Chondrocyte (in vitro differentiated cells): ENCODE measurements around the gene LYL1. TPM values are rescaled to one million over a fixed set of nuclear protein-coding genes. Genes with fewer than 3 reads are reported as not detected.

Experiments
- DNase-seq: peaks from one replicate; pipeline ENCODE4 v3.0.0; 2021; ENCODE audit warnings: mixed read lengths, low spot score
- H3K27ac Mint-ChIP-seq: one replicate; pipeline ENCODE4 v1.8.0; 2021; ENCODE audit warnings: mild to moderate bottlenecking, moderate library complexity, mixed read lengths; ENCODE audit not compliant: unreplicated experiment
- H3K27me3 Mint-ChIP-seq: 2 replicates; pipeline ENCODE4 v1.8.0; 2021; ENCODE audit warnings: low read depth, mixed read lengths
- H3K36me3 Mint-ChIP-seq: 2 replicates; pipeline ENCODE4 v1.8.0; 2021; ENCODE audit warnings: low read depth, mixed read lengths
- H3K4me1 Mint-ChIP-seq: 2 replicates; pipeline ENCODE4 v1.8.0; 2021; ENCODE audit warnings: low read depth, mild to moderate bottlenecking, mixed read lengths
- H3K4me3 Mint-ChIP-seq: one replicate; pipeline ENCODE4 v1.8.0; 2021; ENCODE audit warnings: mild to moderate bottlenecking, moderate library complexity, mixed read lengths; ENCODE audit not compliant: unreplicated experiment
- H3K9me3 Mint-ChIP-seq: 2 replicates; pipeline ENCODE4 v1.8.0; 2021; ENCODE audit warnings: low read depth, mixed read lengths
- CTCF ChIP-seq: fragments of 200-600 bp; sonication (generic); IDR thresholded peaks from 2 replicates; pipeline ENCODE4 v1.5.0; 2021; ENCODE audit warnings: antibody characterized with exemption, mild to moderate bottlenecking, moderate library complexity
- total RNA-seq: library from RNA; stranded (reverse); gene quantifications from 3 replicates; pipeline ENCODE4 v1.2.1, GENCODE V29; 2021

The LYL1 gene
- total RNA-seq, 1 donor from 2014 or later, result 0.47 TPM

GRCh38 chr19:13076320-13076719 is 26.3 kb downstream of the LYL1 start:
- Mint-ChIP-seq H3K27ac (no peak overlapping the region), H3K9me3 (no peaks in the 10 kb centered on the region), H3K27me3 (no peaks in the 10 kb centered on the region), H3K36me3 (peaks cover 21% of the 10 kb centered on the region), H3K4me1 (peaks cover 17% of the 10 kb centered on the region), H3K4me3 (no peak overlapping the region)
- no peak for TF ChIP-seq CTCF
- DNase-seq, result no peak

DNA sequence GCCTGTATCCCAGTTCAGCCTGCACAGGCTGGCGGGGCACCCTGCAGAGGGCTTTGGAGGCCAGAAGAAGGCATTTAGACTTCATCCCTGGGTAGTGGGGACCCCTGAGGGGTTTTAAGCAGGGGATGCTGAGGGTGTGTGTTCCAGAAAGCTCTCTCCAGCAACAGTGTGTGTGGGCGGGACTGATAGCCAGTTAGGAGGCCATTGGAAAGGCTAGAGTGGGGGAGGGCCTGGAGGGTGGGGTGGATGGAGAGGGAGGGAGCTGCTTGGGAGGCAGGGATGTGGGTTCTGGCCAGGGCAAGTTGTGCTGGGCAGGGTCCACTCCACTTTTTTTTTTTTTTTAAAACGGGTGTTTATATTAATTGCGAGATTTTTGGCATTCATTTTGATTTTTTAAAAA is 28.3 kb downstream of the LYL1 start:
- H3K27ac Mint-ChIP-seq, result no peak overlapping the region
- no peak for TF ChIP-seq CTCF
- no peak for DNase-seq
- peaks cover 21% of the 10 kb centered on the region for H3K36me3 Mint-ChIP-seq
- H3K9me3 Mint-ChIP-seq, result no peaks in the 10 kb centered on the region
- no peaks in the 10 kb centered on the region for H3K27me3 Mint-ChIP-seq
- H3K4me1 Mint-ChIP-seq, result peaks cover 13% of the 10 kb centered on the region
- H3K4me3 Mint-ChIP-seq, result no peak overlapping the region

GRCh38 chr19:13073263-13073662 is 29.4 kb downstream of the LYL1 start:
- Mint-ChIP-seq H3K27me3 (no peaks in the 10 kb centered on the region), H3K36me3 (peaks cover 19% of the 10 kb centered on the region), H3K9me3 (no peaks in the 10 kb centered on the region), H3K4me1 (peaks cover 10% of the 10 kb centered on the region), H3K27ac (no peak overlapping the region), H3K4me3 (no peak overlapping the region)
- no peak for TF ChIP-seq CTCF
- DNase-seq, result no peak

DNA sequence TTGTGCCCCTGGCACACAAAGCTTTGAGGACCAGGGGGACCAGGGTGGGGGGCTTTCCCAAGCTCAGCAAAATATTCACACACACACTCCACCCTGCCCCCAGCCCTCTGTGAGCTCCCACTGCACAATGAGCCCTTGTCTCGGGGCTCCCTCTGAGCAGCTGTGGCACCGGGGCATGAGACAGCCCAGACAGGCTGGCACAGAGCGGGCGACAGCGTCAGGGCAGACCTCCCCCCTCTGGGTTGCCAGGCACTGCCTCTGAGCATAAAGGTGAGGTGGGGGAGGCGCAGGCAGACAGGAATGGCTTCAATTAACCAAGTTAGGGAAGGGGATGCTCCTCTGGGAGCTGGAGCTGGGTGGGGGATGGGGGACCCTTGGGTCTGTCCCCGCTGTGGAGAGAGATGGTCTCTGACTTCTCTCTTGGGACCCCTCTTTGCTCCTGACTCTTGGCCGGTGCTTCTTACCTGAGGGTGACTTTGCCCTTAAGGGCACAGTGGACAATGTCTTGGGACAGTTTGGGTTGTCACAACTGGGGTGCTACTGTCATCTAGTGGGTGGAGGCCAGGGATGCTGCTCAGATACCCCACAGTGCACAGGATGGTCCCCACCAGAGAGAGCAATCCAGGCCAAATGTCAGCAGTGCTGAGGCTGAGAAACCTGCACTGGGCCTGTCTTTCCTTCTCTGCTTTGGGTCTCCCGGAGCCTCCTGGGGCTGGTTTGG is 30.3 kb downstream of the LYL1 start:
- peaks cover 10% of the 10 kb centered on the region for H3K4me1 Mint-ChIP-seq
- H3K36me3 Mint-ChIP-seq, result peaks cover 15% of the 10 kb centered on the region
- H3K27ac Mint-ChIP-seq, result no peak overlapping the region
- H3K27me3 Mint-ChIP-seq, result no peaks in the 10 kb centered on the region
- H3K9me3 Mint-ChIP-seq, result no peaks in the 10 kb centered on the region
- no peak for DNase-seq
- no peak overlapping the region for H3K4me3 Mint-ChIP-seq
- TF ChIP-seq CTCF, result no peak

DNA sequence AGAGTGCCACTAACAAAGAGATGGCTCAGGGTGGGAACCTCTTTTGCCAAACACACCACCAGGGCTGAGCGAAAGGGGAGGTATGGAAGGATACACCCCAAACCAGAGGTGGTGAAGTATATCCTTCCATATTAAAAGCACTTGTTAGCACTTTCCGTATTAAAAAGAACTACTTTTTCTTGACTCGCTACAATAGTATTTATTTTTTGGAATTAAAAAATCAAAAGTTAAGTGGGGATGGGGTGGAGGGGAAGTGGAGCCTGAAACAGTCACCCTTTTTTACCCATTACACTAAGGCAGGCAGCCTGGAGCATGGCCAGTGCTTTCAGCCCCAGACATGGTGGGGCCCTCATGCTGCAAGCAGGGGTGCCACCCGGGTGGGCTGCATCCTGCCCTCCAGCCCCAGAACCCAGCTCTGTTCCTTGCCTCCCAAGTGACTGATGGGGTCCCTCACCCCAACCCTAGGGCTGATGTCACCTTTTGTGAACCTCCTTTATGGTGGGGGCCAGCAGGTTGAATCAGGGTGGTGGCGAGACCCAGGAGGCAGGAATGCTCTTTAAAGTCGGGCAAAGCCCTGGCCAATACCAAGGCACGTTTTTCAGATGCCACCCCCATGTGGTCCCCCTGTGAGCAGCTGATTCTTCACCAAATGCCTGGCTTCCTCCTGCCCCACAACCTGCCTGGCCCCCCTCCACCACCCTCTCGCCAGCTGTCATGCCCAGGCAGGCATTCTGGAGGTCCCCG is 31.0 kb downstream of the LYL1 start:
- no peak for TF ChIP-seq CTCF
- Mint-ChIP-seq H3K4me1 (peaks cover 10% of the 10 kb centered on the region), H3K27me3 (no peaks in the 10 kb centered on the region), H3K4me3 (no peak overlapping the region), H3K36me3 (peaks cover 15% of the 10 kb centered on the region), H3K9me3 (no peaks in the 10 kb centered on the region), H3K27ac (no peak overlapping the region)
- no peak for DNase-seq
